ENCODE results near the gene TAS2R43. TPM values are rescaled to one million over a fixed set of nuclear protein-coding genes. Genes with fewer than 3 reads are reported as not detected.

TAS2R43 gene
- total RNA-seq, 1 experiment from 2014 or later = 0.48 TPM

GRCh38 chr12:11089246-11089645, 2.9 kb downstream of the TAS2R43 start:
- H3K23ac ChIP-seq (ENCODE audit: insufficient read length, low read depth, low read length) = no peak overlapping the region
- H3K27me3 Mint-ChIP-seq (ENCODE audit: low read depth) = no peaks in the 10 kb centered on the region
- no peaks in the 10 kb centered on the region for H3K27me3 ChIP-seq (ENCODE audit: insufficient read depth, low read length)
- H4K8ac ChIP-seq (replicated peaks; ENCODE audit: insufficient read length, low read depth, low read length) = no peak overlapping the region
- peaks cover under 1% of the 10 kb centered on the region in 2 experiments; a peak in 2 of 5 replicates for H3K9me3 Mint-ChIP-seq
- no peaks in the 10 kb centered on the region for H3K23me2 ChIP-seq (ENCODE audit: insufficient read length, low read depth, low read length, poor library complexity, severe bottlenecking)
- no peak overlapping the region for H2BK12ac ChIP-seq (ENCODE audit: insufficient read length, low read depth, low read length)
- no peaks in the 10 kb centered on the region for H3K79me1 ChIP-seq (ENCODE audit: insufficient read depth, low read depth, low read length, poor library complexity, severe bottlenecking)
- H4K20me1 ChIP-seq (ENCODE audit: control insufficient read depth, insufficient read depth, insufficient read length) = no peaks in the 10 kb centered on the region
- TF ChIP-seq CTCF (conservative IDR thresholded peaks at IDR 0.05) = no peak
- H3K27ac ChIP-seq (ENCODE audit: insufficient read length, low read depth, low read length) = no peak overlapping the region
- no peak overlapping the region for H3T11ph ChIP-seq (ENCODE audit: low read length)
- WGBS (ENCODE audit: extremely low coverage, insufficient read length, low lambda C conversion rate) = no CpG with 5 or more reads among the region's 5 CpGs
- no peak overlapping the region for H3K4me3 Mint-ChIP-seq
- no peak overlapping the region for H3K4ac ChIP-seq (ENCODE audit: low read depth, low read length)
- H4K91ac ChIP-seq (ENCODE audit: insufficient read length, low read depth, low read length) = no peak overlapping the region
- H3K14ac ChIP-seq (ENCODE audit: insufficient read depth, low read length) = no peak overlapping the region
- no peak overlapping the region for H2BK15ac ChIP-seq (ENCODE audit: low read depth, low read length)
- no peak for DNase-seq
- no peak overlapping the region for H2AK5ac ChIP-seq (ENCODE audit: insufficient read length, low read length)
- H3K36me3 Mint-ChIP-seq (ENCODE audit: insufficient read depth in 1 of 3, low read depth in 3 of 3) = peaks cover under 1 to 12% (median 1%) of the 10 kb centered on the region in 3 experiments; a peak in 5 of 7 replicates
- H2AFZ ChIP-seq (ENCODE audit: low read length) = no peak overlapping the region
- H3K4me2 ChIP-seq (ENCODE audit: insufficient read depth, insufficient read length, low read length) = no peak overlapping the region
- no peaks in the 10 kb centered on the region for H3K4me1 ChIP-seq (ENCODE audit: insufficient read depth, low read length)
- H2BK20ac ChIP-seq (ENCODE audit: low read depth, low read length, poor library complexity, severe bottlenecking) = no peak overlapping the region
- no peak overlapping the region for H3K9ac ChIP-seq (ENCODE audit: extremely low read depth, insufficient read length, low read length)
- H3K18ac ChIP-seq (ENCODE audit: insufficient read length, low read depth, low read length) = no peak overlapping the region
- no peak overlapping the region for H2BK120ac ChIP-seq (ENCODE audit: low read depth, low read length, poor library complexity, severe bottlenecking)
- no peak overlapping the region for H3K27ac Mint-ChIP-seq
- no peaks in the 10 kb centered on the region for H3K79me2 ChIP-seq (ENCODE audit: insufficient read depth, low read length)
- no peaks in the 10 kb centered on the region for H3K4me1 Mint-ChIP-seq
- H4K5ac ChIP-seq (ENCODE audit: insufficient read length, low read depth, low read length) = no peak overlapping the region
- no peak overlapping the region for H2BK5ac ChIP-seq (ENCODE audit: insufficient read length, low read length)
- H3K9me3 ChIP-seq (ENCODE audit: control insufficient read depth, low read depth, low read length) = no peaks in the 10 kb centered on the region
- H3K56ac ChIP-seq (ENCODE audit: insufficient read length, low read depth, low read length) = no peak overlapping the region
